Neural crest cell (in vitro differentiated cells): Measurements from ENCODE around the gene FRRS1L. TPM values are rescaled to one million over a fixed set of nuclear protein-coding genes. Genes with fewer than 3 reads are reported as not detected.

Experiments
- DNase-seq: peaks from one replicate; pipeline ENCODE4 v3.0.0; 2021; ENCODE audit warnings: low read depth, mixed read lengths, low spot score
- H3K27ac Mint-ChIP-seq: one replicate; pipeline ENCODE4 v1.8.0; 2021; ENCODE audit warnings: mild to moderate bottlenecking, mixed read lengths; ENCODE audit not compliant: unreplicated experiment
- H3K27me3 Mint-ChIP-seq: 2 replicates; pipeline ENCODE4 v1.8.0; 2021; ENCODE audit warnings: low read depth, mild to moderate bottlenecking, mixed read lengths
- H3K36me3 Mint-ChIP-seq: 2 replicates; pipeline ENCODE4 v1.8.0; 2021; ENCODE audit warnings: low read depth, mild to moderate bottlenecking, mixed read lengths
- H3K4me1 Mint-ChIP-seq: 2 replicates; pipeline ENCODE4 v1.8.0; 2021; ENCODE audit warnings: mixed read lengths
- H3K4me3 Mint-ChIP-seq: one replicate; pipeline ENCODE4 v1.8.0; 2021; ENCODE audit warnings: mild to moderate bottlenecking, mixed read lengths
- H3K9me3 Mint-ChIP-seq: 2 replicates; pipeline ENCODE4 v1.8.0; 2021; ENCODE audit warnings: mixed read lengths
- CTCF ChIP-seq: fragments of 200-600 bp; sonication (generic); conservative IDR thresholded peaks from 2 replicates; pipeline ENCODE4 v1.5.0; 2021; ENCODE audit warnings: antibody characterized with exemption, mild to moderate bottlenecking
- total RNA-seq: library from RNA; stranded (reverse); gene quantifications from 2 replicates; pipeline ENCODE4 v1.2.1, GENCODE V29; 2021

Gene FRRS1L
- total RNA-seq, 1 donor from 2014 or later, result 3.4 TPM

GRCh38 chr9:109122726-109123621, 44.1 kb downstream of the FRRS1L start:
- H3K36me3 Mint-ChIP-seq, result no peaks in the 10 kb centered on the region
- TF ChIP-seq CTCF, result no peak
- no peak overlapping the region for H3K27ac Mint-ChIP-seq
- no peak overlapping the region for H3K4me3 Mint-ChIP-seq
- H3K4me1 Mint-ChIP-seq, result peaks cover 23% of the 10 kb centered on the region
- no peak for DNase-seq
- H3K27me3 Mint-ChIP-seq, result no peaks in the 10 kb centered on the region
- no peaks in the 10 kb centered on the region for H3K9me3 Mint-ChIP-seq

GRCh38 chr9:109121232-109121796, 45.7 kb downstream of the FRRS1L start:
- no peak overlapping the region for H3K27ac Mint-ChIP-seq
- peaks cover 30% of the 10 kb centered on the region for H3K4me1 Mint-ChIP-seq
- peak overlapping the region; percentile 98 for H3K4me3 Mint-ChIP-seq
- no peak for TF ChIP-seq CTCF
- DNase-seq, result no peak
- no peaks in the 10 kb centered on the region for H3K36me3 Mint-ChIP-seq
- no peaks in the 10 kb centered on the region for H3K9me3 Mint-ChIP-seq
- H3K27me3 Mint-ChIP-seq, result no peaks in the 10 kb centered on the region

GRCh38 chr9:109120204-109120789, 46.8 kb downstream of the FRRS1L start:
- Mint-ChIP-seq H3K27ac (no peak overlapping the region), H3K4me1 (peaks cover 35% of the 10 kb centered on the region), H3K9me3 (no peaks in the 10 kb centered on the region), H3K36me3 (no peaks in the 10 kb centered on the region), H3K27me3 (no peaks in the 10 kb centered on the region), H3K4me3 (peak overlapping the region; percentile 98)
- no peak for DNase-seq
- TF ChIP-seq CTCF, result no peak

GRCh38 chr9:109119439-109120203, 47.4 kb downstream of the FRRS1L start, which contains the start of gene TMEM245:
Gene TMEM245, minus strand, starts transcription at chr9:109119947. Its CDS starts 34 bp downstream, at chr9:109119913.
- Mint-ChIP-seq H3K27ac (peak within 1 kb of the TSS; percentile 79), H3K9me3 (no peaks in the 10 kb centered on the region), H3K27me3 (no peaks in the 10 kb centered on the region), H3K4me3 (peak within 1 kb of the TSS; percentile 98), H3K4me1 (peaks cover 39% of the 10 kb centered on the region), H3K36me3 (peaks cover 2% of the 10 kb centered on the region)
- DNase-seq, result peak; percentile 88
- no peak for TF ChIP-seq CTCF

- Mint-ChIP-seq H3K9me3 (no peaks in the 10 kb centered on the region), H3K4me1 (peaks cover 46% of the 10 kb centered on the region), H3K27me3 (no peaks in the 10 kb centered on the region), H3K4me3 (peak overlapping the region; percentile 98), H3K27ac (peak overlapping the region; percentile 79), H3K36me3 (peaks cover 2% of the 10 kb centered on the region)
- DNase-seq, result no peak
- no peak for TF ChIP-seq CTCF
Observed at GRCh38 chr9:109118808-109119438, 48.1 kb downstream of the FRRS1L start.
